NCI-H345 treated with DMSO at 0.1 percent for 48 hours (cell line): Measurements from ENCODE around the gene EPS8.

Experiments
- DNase-seq: peaks from one replicate; lab custom pipeline; 2025; ENCODE audit not compliant: unreplicated experiment; lab: John Stamatoyannopoulos, UW

EPS8 gene

DNA sequence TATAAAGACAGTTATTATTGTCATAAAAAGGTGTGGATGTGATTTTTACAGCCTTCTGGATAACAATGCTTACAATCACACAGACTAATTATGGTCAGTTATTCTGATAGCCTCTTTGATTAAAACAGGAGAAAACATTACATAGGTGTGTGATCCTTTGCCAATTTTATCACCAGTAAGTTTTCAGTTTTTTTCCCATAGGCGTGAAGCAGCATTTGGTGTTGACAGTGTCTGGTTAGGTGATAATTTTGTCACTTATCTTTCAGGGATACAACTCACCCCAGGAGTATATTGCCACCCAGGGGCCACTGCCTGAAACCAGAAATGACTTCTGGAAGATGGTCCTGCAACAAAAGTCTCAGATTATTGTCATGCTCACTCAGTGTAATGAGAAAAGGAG, 208.8 kb downstream of the EPS8 start:
- no peak for DNase-seq

DNA sequence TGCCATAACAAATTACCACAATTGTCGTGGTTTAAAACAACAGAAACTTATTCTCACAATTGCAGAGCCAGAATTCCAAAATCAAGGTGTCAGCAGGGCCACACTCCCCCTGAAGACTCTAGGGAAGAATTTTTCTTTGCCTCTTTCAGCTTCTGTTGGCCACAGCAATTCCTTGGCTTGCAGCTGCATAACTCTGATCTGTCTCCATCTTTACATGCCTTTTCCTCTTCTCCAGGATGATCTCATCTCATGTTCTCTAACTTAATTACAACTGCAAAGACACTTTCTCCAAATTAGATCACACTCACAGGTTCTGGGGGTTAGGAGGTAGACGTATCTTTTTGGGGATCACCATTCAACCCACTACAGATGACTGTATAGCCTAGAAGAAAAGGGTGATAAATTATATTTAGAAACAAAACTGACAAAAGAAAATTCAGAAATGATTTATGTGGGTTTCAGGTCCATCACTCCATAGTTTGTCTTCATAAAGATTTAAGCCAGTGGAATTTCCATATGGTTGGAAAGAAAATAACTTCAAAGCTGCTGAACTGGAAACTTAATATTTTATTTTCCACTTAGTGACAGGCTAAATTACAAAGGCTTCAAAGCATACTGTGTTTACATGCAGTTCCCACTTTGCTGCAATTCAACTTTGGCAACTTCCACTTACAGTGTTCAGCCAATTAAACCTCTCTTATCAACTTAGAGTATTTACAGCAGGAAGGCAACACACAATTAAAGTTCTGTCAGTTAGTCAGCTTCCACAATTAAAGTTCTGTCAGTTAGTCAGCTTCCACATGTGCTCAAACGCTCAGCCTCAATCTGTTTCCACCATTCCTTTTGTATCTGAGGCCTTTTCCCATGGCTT, 213.3 kb downstream of the EPS8 start:
- no peak for DNase-seq

DNA sequence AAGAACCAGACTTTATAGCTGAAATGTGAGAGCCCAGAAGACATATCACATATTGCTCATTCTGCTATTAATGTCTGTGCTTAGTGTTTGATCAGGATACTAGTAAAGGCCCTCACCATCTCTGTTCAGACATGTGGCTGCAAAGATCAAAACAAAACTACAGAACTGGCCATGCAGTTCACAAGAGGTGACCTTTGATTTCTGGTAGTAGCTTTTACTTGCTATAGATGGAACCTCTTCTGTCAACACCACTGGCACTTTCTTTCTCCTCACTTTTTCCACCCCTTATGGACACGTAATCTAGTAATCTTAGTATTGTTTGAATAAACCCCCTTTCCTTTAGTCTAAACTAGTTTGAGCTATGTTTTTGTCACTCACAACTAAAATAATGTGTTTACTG, 214.8 kb downstream of the EPS8 start:
- DNase-seq, result no peak
